ENCODE results near the gene JAM3. TPM values are rescaled to one million over a fixed set of nuclear protein-coding genes. Genes with fewer than 3 reads are reported as not detected.
A peak's percentile ranks its signal among the peaks of the same experiment; 100 is the strongest.

JAM3 gene
- total RNA-seq, 1 experiment from 2014 or later: 45.4 TPM

- H3K9me3 ChIP-seq (ENCODE audit: control insufficient read depth, insufficient read depth, low read depth, low read length): no peaks in the 10 kb centered on the region
- CTCF ChIA-PET: interaction anchor here (1.0 to 1.7 kb wide), 3 partner anchors 9 to 109 kb away, joined by 4 to 10 read pairs (median 6); no protein-coding TSS in a partner anchor
- H3K27ac ChIP-seq (ENCODE audit: low read length): no peak overlapping the region
- 0 out of 2 replicates have a peak, but pooled peaks cover 2% of the 10 kb centered on the region for H3K27me3 ChIP-seq (ENCODE audit: control insufficient read depth, insufficient read depth, low read length)
- in situ Hi-C loops (cut with HindIII; ENCODE audit: low pct_unique_long_range_greater_than_20kb, low sequenced_read_pairs): no loop called here
- peaks cover 18% of the 10 kb centered on the region for H3K4me1 ChIP-seq (ENCODE audit: control insufficient read depth, insufficient read depth, low read length)
- intact Hi-C loops (cut with micrococcal nuclease; ENCODE audit: unreplicated experiment): no loop called here
- no TSS peak for BruUV-seq (replicated peaks)
- DNase-seq (ENCODE audit: low read depth, low spot score) (no peak), ATAC-seq (no peak)
- no peaks in the 10 kb centered on the region for H3K36me3 ChIP-seq (ENCODE audit: control insufficient read depth, insufficient read depth, low read length)
- peak overlapping the region; percentile 65 to 68 for H3K4me3 ChIP-seq (ENCODE audit: low read depth in 2 of 2, low read length in 2 of 2)
- TF ChIP-seq POLR2AphosphoS5 (IDR thresholded peaks at IDR 0.05; ENCODE audit: low read depth, low read length) (no peak), REST (IDR thresholded peaks at IDR 0.05; ENCODE audit: insufficient read depth in 1 of 2, low read depth in 2 of 2, low read length in 1 of 2) (no peak), SIN3A (IDR thresholded peaks at IDR 0.05; ENCODE audit: borderline replicate concordance, insufficient read depth, low read depth, low read length) (no peak), TCF7L2 (IDR thresholded peaks at IDR 0.05; ENCODE audit: low read depth, low read length) (no peak), CTCF (IDR thresholded peaks at IDR 0.05) (no peak)
- POLR2A ChIA-PET: no interaction called here
Measured at GRCh38 chr11:134036492-134037045, 32.3 kb upstream of the JAM3 start.

- H3K4me1 ChIP-seq (ENCODE audit: control insufficient read depth, insufficient read depth, low read length): peaks cover 18% of the 10 kb centered on the region
- intact Hi-C loops (cut with micrococcal nuclease; ENCODE audit: unreplicated experiment) (no loop called here), in situ Hi-C loops (cut with HindIII; ENCODE audit: low pct_unique_long_range_greater_than_20kb, low sequenced_read_pairs) (no loop called here)
- POLR2A ChIA-PET: interaction anchor here (0.6 kb wide), 1 partner anchor 967 kb away, joined by 3 read pairs; no protein-coding TSS in a partner anchor
- DNase-seq (ENCODE audit: low read depth, low spot score) (no peak), ATAC-seq (peak; percentile 87)
- peak overlapping the region; percentile 65 to 68 for H3K4me3 ChIP-seq (ENCODE audit: low read depth in 2 of 2, low read length in 2 of 2)
- H3K27ac ChIP-seq (ENCODE audit: low read length): peak overlapping the region; percentile 68
- BruUV-seq (replicated peaks): no TSS peak
- H3K36me3 ChIP-seq (ENCODE audit: control insufficient read depth, insufficient read depth, low read length): no peaks in the 10 kb centered on the region
- CTCF ChIA-PET: interaction anchor here (1.0 to 1.7 kb wide), 3 partner anchors 9 to 109 kb away, joined by 4 to 10 read pairs (median 6); no protein-coding TSS in a partner anchor
- TF ChIP-seq POLR2AphosphoS5 (IDR thresholded peaks at IDR 0.05; ENCODE audit: low read depth, low read length) (no peak), SIN3A (IDR thresholded peaks at IDR 0.05; ENCODE audit: borderline replicate concordance, insufficient read depth, low read depth, low read length) (no peak), CTCF (IDR thresholded peaks at IDR 0.05) (no peak), TCF7L2 (IDR thresholded peaks at IDR 0.05; ENCODE audit: low read depth, low read length) (no peak), REST (IDR thresholded peaks at IDR 0.05; ENCODE audit: insufficient read depth in 1 of 2, low read depth in 2 of 2, low read length in 1 of 2) (no peak)
- H3K9me3 ChIP-seq (ENCODE audit: control insufficient read depth, insufficient read depth, low read depth, low read length): no peaks in the 10 kb centered on the region
- 0 out of 2 replicates have a peak, but pooled peaks cover 2% of the 10 kb centered on the region for H3K27me3 ChIP-seq (ENCODE audit: control insufficient read depth, insufficient read depth, low read length)
Measured at GRCh38 chr11:134037046-134037908, 31.6 kb upstream of the JAM3 start.
